GM13977 (cell line): Measurements from ENCODE around the gene DDIAS.
"Not testable (repeated sequence)": the region's sequence is repeated elsewhere in the genome, so short reads cannot be mapped to it uniquely, and the experiment has no call there.

Source experiments
- DNase-seq: peaks from one replicate; pipeline ENCODE4 v3.0.0; 2012; ENCODE audit warnings: low spot score
- CTCF ChIP-seq: IDR thresholded peaks from 2 replicates; pipeline ENCODE4 v1.5.1; 2012; ENCODE audit warnings: mild to moderate bottlenecking, control low read depth; ENCODE audit not compliant: insufficient read depth; ENCODE audit errors: extremely low read depth, missing control alignments
- in situ Hi-C: fragments of 300-500 bp; cut with MboI; formaldehyde crosslinking; loops from one replicate; pipeline ENCODE4 v1.12.0; 2022; ENCODE audit warnings: low sequenced_read_pairs, low pct_unique_long_range_greater_than_20kb, mixed read lengths, inconsistent platforms; ENCODE audit not compliant: unreplicated experiment

DDIAS gene

GRCh38 chr11:82930229-82930628 is 28.7 kb downstream of the DDIAS start:
- in situ Hi-C loops = no loop called here
- no peak for TF ChIP-seq CTCF
- DNase-seq = no peak

GRCh38 chr11:82930734-82931133 is 29.2 kb downstream of the DDIAS start:
- TF ChIP-seq CTCF = no peak
- in situ Hi-C loops = no loop called here
- no peak for DNase-seq

- no peak for TF ChIP-seq CTCF
- in situ Hi-C loops = no loop called here
Measured at GRCh38 chr11:82932564-82932963, 31.0 kb downstream of the DDIAS start.

GRCh38 chr11:82936261-82936660 is 34.7 kb downstream of the DDIAS start:
- in situ Hi-C loops = no loop called here
- TF ChIP-seq CTCF = no peak
- no peak for DNase-seq

More at GRCh38 chr11:82932564-82932963, 31.0 kb downstream of the DDIAS start:
- no peak for DNase-seq

- in situ Hi-C loops = no loop called here
- DNase-seq = no peak
- no peak for TF ChIP-seq CTCF
Measured at GRCh38 chr11:82937554-82937953, 36.0 kb downstream of the DDIAS start.

GRCh38 chr11:82939456-82939855 is 37.9 kb downstream of the DDIAS start:
- no peak for TF ChIP-seq CTCF
- no peak for DNase-seq

GRCh38 chr11:82942376-82942775 is 40.8 kb downstream of the DDIAS start:
- no peak for DNase-seq
- no peak for TF ChIP-seq CTCF
- in situ Hi-C loops = no loop called here

More at GRCh38 chr11:82939456-82939855, 37.9 kb downstream of the DDIAS start:
- in situ Hi-C loops = no loop called here

GRCh38 chr11:82943430-82943829 is 41.9 kb downstream of the DDIAS start:
- DNase-seq, in situ Hi-C loops: not testable (repeated sequence)
